Measurements from ENCODE around the gene RGL3. TPM values are rescaled to one million over a fixed set of nuclear protein-coding genes. Genes with fewer than 3 reads are reported as not detected.

The RGL3 gene
- total and polyA plus RNA-seq, 10 of the 15 experiments (the other 5 are each of a cell fraction or from before 2014, with no cell fraction given): not detected

DNA sequence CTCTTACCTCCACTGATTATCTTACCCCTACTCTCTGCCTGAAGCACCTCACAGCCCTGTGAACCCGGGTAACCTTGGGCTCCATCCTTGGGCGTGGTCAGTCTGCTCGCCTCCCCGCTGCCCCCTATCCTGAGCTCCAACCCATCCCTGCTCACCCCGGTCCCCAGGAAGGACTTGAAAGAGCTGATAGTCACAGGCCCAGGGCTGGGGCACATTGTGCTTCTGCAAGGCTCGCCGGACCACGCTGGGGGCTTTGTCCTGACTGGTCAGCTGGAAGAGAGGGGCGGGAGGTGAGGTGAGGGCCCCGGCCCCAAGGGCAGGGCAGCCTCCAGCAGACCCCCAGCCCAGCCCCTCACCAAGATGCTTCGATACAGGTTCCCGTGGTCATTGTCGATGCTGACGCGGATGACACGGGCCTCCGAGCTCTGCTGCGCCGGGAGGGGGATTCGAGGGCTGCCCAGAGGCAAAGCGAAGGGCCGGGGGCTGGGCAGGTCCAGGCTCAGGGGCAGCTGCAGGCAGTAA lies 22.0 kb downstream of the RGL3 start (continued):
- no peak for TF ChIP-seq SPI1 (IDR thresholded peaks at IDR 0.05; ENCODE audit: borderline replicate concordance, insufficient read depth, low read depth, low read length)
- TF ChIP-seq ZBED1 (IDR thresholded peaks at IDR 0.05; ENCODE audit: borderline replicate concordance): no peak
- TF ChIP-seq YY1 (IDR thresholded peaks at IDR 0.05; ENCODE audit: low read depth, low read length): no peak

GRCh38 chr19:11390933-11391680 lies 28.0 kb downstream of the RGL3 start:
- ChIA-PET CTCF (interaction anchor here (1.0 to 3.1 kb wide), 3 partner anchors 9 to 91 kb away, joined by 3 to 21 read pairs (median 5); partner anchors contain the start of gene SWSAP1), SMC1A (ENCODE audit: uncharacterized antibody, unreplicated experiment) (interaction anchor here (1.5 to 1.9 kb wide), 2 partner anchors 10 to 91 kb away, joined by 3 to 7 read pairs; no protein-coding TSS in a partner anchor), RAD21 (ENCODE audit: unreplicated experiment) (interaction anchor here (0.7 to 1.2 kb wide), 2 partner anchors 17 to 94 kb away, joined by 3 read pairs; partner anchors contain the start of gene SWSAP1), POLR2A (interaction anchor here (0.7 to 1.3 kb wide), 3 partner anchors 10 to 228 kb away, joined by 3 to 6 read pairs (median 5); no protein-coding TSS in a partner anchor)
- no TSS peak for BruUV-seq (replicated peaks)
- FAIRE-seq: no peak
- in situ Hi-C loops (cut with MboI) (no loop called here), intact Hi-C loops (cut with micrococcal nuclease; ENCODE audit: unreplicated experiment) (no loop called here)
- Histone ChIP-seq H3K9me3 (replicated peaks; ENCODE audit: control insufficient read depth, insufficient read depth, low read length) (no peaks in the 10 kb centered on the region; the same call in 1 of the 3 replicates), H3K79me2 (ENCODE audit: control insufficient read depth, insufficient read depth, low read length) (no peaks in the 10 kb centered on the region), H3K4me2 (ENCODE audit: control insufficient read depth, insufficient read depth) (no peak overlapping the region), H3K27ac (ENCODE audit: control insufficient read depth, insufficient read depth) (no peak overlapping the region), H3K4me1 (ENCODE audit: control insufficient read depth, insufficient read depth, low read length) (no peaks in the 10 kb centered on the region), H2AFZ (ENCODE audit: control insufficient read depth, low read depth, low read length) (no peak overlapping the region), H3K36me3 (ENCODE audit: control insufficient read depth in 2 of 2, insufficient read depth in 2 of 2, low read length in 1 of 2) (no peaks in the 10 kb centered on the region), H3K27me3 (replicated peaks in 1 of 2; ENCODE audit: control insufficient read depth in 2 of 2, insufficient read depth in 2 of 2, low read length in 1 of 2) (no peaks in the 10 kb centered on the region), H3K4me3 (no peak overlapping the region), H3K9ac (ENCODE audit: control insufficient read depth, insufficient read depth, low read length) (no peak overlapping the region), H4K20me1 (ENCODE audit: control insufficient read depth, insufficient read depth) (no peaks in the 10 kb centered on the region)
- DNase-seq (ENCODE audit: low read depth, low spot score): no peak
- TF ChIP-seq IKZF1 (conservative IDR thresholded peaks at IDR 0.05): no peak
- TF ChIP-seq NFIC (IDR thresholded peaks at IDR 0.05; ENCODE audit: low read depth, low read length): no peak
- TF ChIP-seq NKRF (conservative IDR thresholded peaks at IDR 0.05): no peak
- no peak for TF ChIP-seq MTA3 (IDR thresholded peaks at IDR 0.05; ENCODE audit: borderline replicate concordance, low read length)
- TF ChIP-seq ZSCAN29 (IDR thresholded peaks at IDR 0.05): no peak
- no peak for TF ChIP-seq HDGF (IDR thresholded peaks at IDR 0.05)
- TF ChIP-seq PKNOX1 (IDR thresholded peaks at IDR 0.05): no peak
- no peak for TF ChIP-seq ZNF384 (IDR thresholded peaks at IDR 0.05; ENCODE audit: borderline replicate concordance, low read depth, low read length)
- TF ChIP-seq POLR2A (IDR thresholded peaks at IDR 0.05; ENCODE audit: low read depth, low read length): no peak
- no peak for TF ChIP-seq FOS (IDR thresholded peaks at IDR 0.05; ENCODE audit: borderline replicate concordance, extremely low read depth, insufficient read length)
- no peak for TF ChIP-seq YBX1 (IDR thresholded peaks at IDR 0.05)
- ATAC-seq: no peak
- 30% methylated on average over 4 of the region's 4 CpGs for WGBS (ENCODE audit: insufficient coverage, insufficient replicate concordance, low lambda C conversion rate, missing lambda C conversion rate)

All from GM12878 (cell line).